ENCODE data around the gene GRM4.

The GRM4 gene

GRCh38 chr6:33977606-33978411 is 168.1 kb downstream of the GRM4 start:
- Histone ChIP-seq H4K20me1 (ENCODE audit: insufficient read depth, low read length) (no peaks in the 10 kb centered on the region), H3K4me2 (ENCODE audit: low read length) (no peak overlapping the region), H3K9ac (ENCODE audit: low read length) (no peak overlapping the region), H3F3A (ENCODE audit: insufficient read depth, low read length) (no peaks in the 10 kb centered on the region), H3K9me3 (ENCODE audit: low read length) (no peaks in the 10 kb centered on the region), H3K4me1 (ENCODE audit: insufficient read depth, low read length, severe bottlenecking) (no peaks in the 10 kb centered on the region), H3K27me3 (ENCODE audit: insufficient read depth, low read length) (no peaks in the 10 kb centered on the region; the same call in 1 of the 2 replicates), H3K36me3 (ENCODE audit: insufficient read depth, low read length) (no peaks in the 10 kb centered on the region), H3K79me2 (ENCODE audit: insufficient read depth, low read length) (no peaks in the 10 kb centered on the region), H3K4me3 (ENCODE audit: low read depth, low read length, poor library complexity, severe bottlenecking) (no peak overlapping the region), H3K9me2 (ENCODE audit: low read depth, low read length) (no peaks in the 10 kb centered on the region), H3K27ac (ENCODE audit: low read depth, low read length, poor library complexity, severe bottlenecking) (no peak overlapping the region), H2AFZ (ENCODE audit: low read length) (no peak overlapping the region)
- TF ChIP-seq CTCF (IDR thresholded peaks at IDR 0.05; ENCODE audit: low read length), result no peak

GRCh38 chr6:33976437-33977360 is 169.2 kb downstream of the GRM4 start:
- Histone ChIP-seq H4K20me1 (ENCODE audit: insufficient read depth, low read length) (no peaks in the 10 kb centered on the region), H3K4me3 (ENCODE audit: low read depth, low read length, poor library complexity, severe bottlenecking) (no peak overlapping the region), H3K9me2 (ENCODE audit: low read depth, low read length) (no peaks in the 10 kb centered on the region), H3K4me2 (ENCODE audit: low read length) (no peak overlapping the region), H3K9ac (ENCODE audit: low read length) (no peak overlapping the region), H3K4me1 (ENCODE audit: insufficient read depth, low read length, severe bottlenecking) (no peaks in the 10 kb centered on the region), H3K27ac (ENCODE audit: low read depth, low read length, poor library complexity, severe bottlenecking) (no peak overlapping the region), H3F3A (ENCODE audit: insufficient read depth, low read length) (no peaks in the 10 kb centered on the region), H3K9me3 (ENCODE audit: low read length) (no peaks in the 10 kb centered on the region), H3K79me2 (ENCODE audit: insufficient read depth, low read length) (no peaks in the 10 kb centered on the region), H2AFZ (ENCODE audit: low read length) (no peak overlapping the region), H3K36me3 (ENCODE audit: insufficient read depth, low read length) (no peaks in the 10 kb centered on the region; the same call in 1 of the 2 replicates), H3K27me3 (ENCODE audit: insufficient read depth, low read length) (no peaks in the 10 kb centered on the region)
- TF ChIP-seq CTCF (IDR thresholded peaks at IDR 0.05; ENCODE audit: low read length) (no peak), EZH2 (IDR thresholded peaks at IDR 0.05; ENCODE audit: borderline replicate concordance, low read length) (no peak)

GRCh38 chr6:33975661-33976436 is 170.0 kb downstream of the GRM4 start:
- no peak for TF ChIP-seq CTCF (IDR thresholded peaks at IDR 0.05; ENCODE audit: low read length)
- no peak for TF ChIP-seq EZH2 (IDR thresholded peaks at IDR 0.05; ENCODE audit: borderline replicate concordance, low read length)
- Histone ChIP-seq H3F3A (ENCODE audit: insufficient read depth, low read length) (no peaks in the 10 kb centered on the region), H3K36me3 (ENCODE audit: insufficient read depth, low read length) (no peaks in the 10 kb centered on the region; the same call in 1 of the 2 replicates), H3K9ac (ENCODE audit: low read length) (no peak overlapping the region), H4K20me1 (ENCODE audit: insufficient read depth, low read length) (no peaks in the 10 kb centered on the region), H3K79me2 (ENCODE audit: insufficient read depth, low read length) (no peaks in the 10 kb centered on the region), H3K9me3 (ENCODE audit: low read length) (no peaks in the 10 kb centered on the region), H2AFZ (ENCODE audit: low read length) (no peak overlapping the region), H3K9me2 (ENCODE audit: low read depth, low read length) (no peaks in the 10 kb centered on the region), H3K4me1 (ENCODE audit: insufficient read depth, low read length, severe bottlenecking) (no peaks in the 10 kb centered on the region), H3K4me2 (ENCODE audit: low read length) (no peak overlapping the region), H3K4me3 (ENCODE audit: low read depth, low read length, poor library complexity, severe bottlenecking) (no peak overlapping the region), H3K27me3 (ENCODE audit: insufficient read depth, low read length) (no peaks in the 10 kb centered on the region; the same call in 1 of the 2 replicates), H3K27ac (ENCODE audit: low read depth, low read length, poor library complexity, severe bottlenecking) (no peak overlapping the region)

Measured in OCI-LY1 (cell line).